HG02588 (cell line): ENCODE results near the gene CYP11A1.

ENCODE experiments used
- ATAC-seq: cut with Tn5 transposase; IDR thresholded peaks from one replicate; pipeline ENCODE4 v1.9.1; 2021; ENCODE audit warnings: mild to moderate bottlenecking, moderate library complexity; ENCODE audit not compliant: unreplicated experiment

Gene CYP11A1

GRCh38 chr15:74350295-74351275, 16.9 kb downstream of the CYP11A1 start:
- ATAC-seq: no peak

- ATAC-seq: no peak
Observed at GRCh38 chr15:74349241-74349778, 18.1 kb downstream of the CYP11A1 start.

GRCh38 chr15:74347757-74348250, 19.6 kb downstream of the CYP11A1 start:
- no peak for ATAC-seq

- ATAC-seq: no peak
Observed at GRCh38 chr15:74345051-74345450, 22.4 kb downstream of the CYP11A1 start.

GRCh38 chr15:74343797-74344127, 23.7 kb downstream of the CYP11A1 start:
- ATAC-seq: no peak

GRCh38 chr15:74343127-74343796, 24.2 kb downstream of the CYP11A1 start:
- ATAC-seq: no peak

GRCh38 chr15:74340150-74340549, 27.3 kb downstream of the CYP11A1 start:
- no peak for ATAC-seq

- ATAC-seq: no peak
Observed at GRCh38 chr15:74339371-74339770, 28.1 kb downstream of the CYP11A1 start.

GRCh38 chr15:74338676-74339075, 28.8 kb downstream of the CYP11A1 start:
- no peak for ATAC-seq

GRCh38 chr15:74337607-74338211, 29.7 kb downstream of the CYP11A1 start:
- ATAC-seq: no peak

GRCh38 chr15:74337146-74337545, 30.3 kb downstream of the CYP11A1 start:
- ATAC-seq: no peak

GRCh38 chr15:74336061-74337005, 31.1 kb downstream of the CYP11A1 start:
- ATAC-seq: no peak

GRCh38 chr15:74335396-74335795, 32.0 kb downstream of the CYP11A1 start:
- no peak for ATAC-seq

GRCh38 chr15:74334127-74334526, 33.3 kb downstream of the CYP11A1 start:
- ATAC-seq: no peak

- ATAC-seq: no peak
Observed at GRCh38 chr15:74333662-74334061, 33.8 kb downstream of the CYP11A1 start.

GRCh38 chr15:74333093-74333492, 34.4 kb downstream of the CYP11A1 start:
- ATAC-seq: no peak

- ATAC-seq: no peak
Observed at GRCh38 chr15:74332611-74333010, 34.8 kb downstream of the CYP11A1 start.

- ATAC-seq: no peak
Observed at GRCh38 chr15:74332011-74332410, 35.4 kb downstream of the CYP11A1 start.

- ATAC-seq: no peak
Observed at GRCh38 chr15:74330861-74331408, 36.5 kb downstream of the CYP11A1 start.
